GM19043 (cell line): Measurements from ENCODE around the gene MARCKSL1.
"Not testable (repeated sequence)": the region's sequence is repeated elsewhere in the genome, so short reads cannot be mapped to it uniquely, and the experiment has no call there.

ENCODE experiments used
- ATAC-seq: cut with Tn5 transposase; IDR thresholded peaks from one replicate; pipeline ENCODE4 v1.9.1; 2021; ENCODE audit warnings: low read depth; ENCODE audit not compliant: unreplicated experiment

The MARCKSL1 gene

DNA sequence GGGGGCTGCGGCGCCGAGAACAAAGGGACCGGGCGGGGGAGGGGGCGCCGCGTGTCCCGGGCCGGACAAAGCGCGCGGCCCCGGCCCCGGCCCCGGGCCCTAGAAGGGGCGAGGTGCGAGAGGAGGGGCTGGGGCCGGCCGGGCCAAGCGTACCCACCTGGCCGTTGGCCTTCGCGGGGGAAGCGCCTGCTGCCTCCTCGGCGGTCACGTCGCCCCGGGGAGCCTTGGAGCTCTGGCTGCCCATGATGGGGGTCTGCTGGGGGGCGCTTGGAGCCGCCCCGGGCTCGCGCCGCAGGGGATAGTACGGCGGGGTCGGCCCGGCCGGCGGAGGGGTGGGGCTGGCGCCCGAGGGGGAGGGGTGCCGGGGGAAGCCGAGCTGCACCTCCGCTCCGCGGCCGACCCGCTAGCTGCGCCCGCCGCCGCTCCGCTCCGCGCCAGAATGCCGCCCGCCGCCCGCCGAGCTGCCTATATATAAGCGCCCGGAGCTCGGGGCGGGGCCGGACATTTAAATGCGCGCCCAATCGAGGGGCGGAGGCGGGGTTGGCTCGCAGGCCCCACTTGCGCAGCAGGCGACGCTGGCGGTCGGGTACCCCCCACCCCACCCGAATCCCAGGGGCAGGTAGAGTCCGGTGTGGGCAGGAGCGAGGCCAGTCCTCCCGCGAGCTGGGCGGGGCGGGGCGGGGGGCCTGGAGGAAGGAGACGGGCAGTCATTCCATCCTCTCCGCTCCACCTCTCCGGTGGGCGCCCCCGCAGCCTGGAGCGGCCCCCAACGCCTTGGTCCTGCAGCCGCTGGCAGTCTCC, at the start of gene MARCKSL1:
MARCKSL1 (minus strand) TSS at position 444 of the 801 bp plus-strand sequence; CDS start at position 244, 200 bp downstream.
- ATAC-seq, result peak; percentile 38

DNA sequence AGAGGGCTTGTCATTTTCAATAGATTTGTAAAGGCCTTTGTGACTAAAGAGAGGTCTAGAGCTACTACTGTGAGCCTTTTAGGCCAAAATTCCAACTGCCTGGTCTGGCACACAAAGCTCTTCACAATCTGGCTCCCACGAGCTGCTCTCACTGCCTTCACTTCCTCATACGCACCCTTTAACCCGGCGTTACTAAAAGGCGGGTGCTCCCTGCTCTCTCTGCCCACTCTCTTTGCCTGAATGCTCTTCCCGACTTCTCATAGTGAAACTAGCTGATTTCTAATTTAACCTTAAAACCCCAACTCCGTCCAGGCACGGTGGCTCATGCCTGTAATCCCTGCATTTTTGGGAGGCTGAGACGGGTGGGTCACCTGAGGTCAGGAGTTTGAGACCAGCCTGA, 44.0 kb upstream of the MARCKSL1 start:
- ATAC-seq, result no peak

GRCh38 chr1:32377541-32378220, 41.6 kb upstream of the MARCKSL1 start:
- ATAC-seq, result no peak

GRCh38 chr1:32376199-32376598, 40.2 kb upstream of the MARCKSL1 start:
- no peak for ATAC-seq

DNA sequence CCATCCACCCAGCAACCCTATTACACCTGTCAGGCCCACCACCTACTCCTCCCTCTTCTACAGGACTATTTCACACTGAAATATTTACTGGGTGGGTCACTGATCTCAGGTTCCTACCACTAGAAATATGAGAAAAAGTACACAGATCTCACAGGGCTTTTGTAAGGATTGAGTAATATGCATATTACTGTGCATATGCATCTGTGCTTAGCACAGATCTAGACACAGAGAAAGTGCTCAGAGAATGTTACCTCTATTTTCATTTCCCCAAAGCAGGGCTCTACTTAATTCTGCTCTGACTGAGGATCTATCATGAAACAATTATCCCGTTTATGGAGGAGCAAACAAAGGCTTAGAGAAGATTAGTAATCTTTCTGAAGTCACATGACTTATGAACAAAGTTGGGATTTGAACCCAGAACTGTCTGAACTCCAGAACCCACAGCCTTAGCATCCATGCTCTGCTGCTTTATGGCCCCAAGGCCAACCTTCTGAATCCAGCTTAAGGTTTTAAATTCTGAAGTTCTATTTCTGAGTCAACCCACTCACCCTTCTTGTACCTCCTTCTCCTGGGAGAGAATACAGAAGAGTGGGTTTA, 38.1 kb upstream of the MARCKSL1 start:
- ATAC-seq, result no peak

- ATAC-seq, result no peak
These were observed 36.2 kb upstream of the MARCKSL1 start for GRCh38 chr1:32372149-32372756.

DNA sequence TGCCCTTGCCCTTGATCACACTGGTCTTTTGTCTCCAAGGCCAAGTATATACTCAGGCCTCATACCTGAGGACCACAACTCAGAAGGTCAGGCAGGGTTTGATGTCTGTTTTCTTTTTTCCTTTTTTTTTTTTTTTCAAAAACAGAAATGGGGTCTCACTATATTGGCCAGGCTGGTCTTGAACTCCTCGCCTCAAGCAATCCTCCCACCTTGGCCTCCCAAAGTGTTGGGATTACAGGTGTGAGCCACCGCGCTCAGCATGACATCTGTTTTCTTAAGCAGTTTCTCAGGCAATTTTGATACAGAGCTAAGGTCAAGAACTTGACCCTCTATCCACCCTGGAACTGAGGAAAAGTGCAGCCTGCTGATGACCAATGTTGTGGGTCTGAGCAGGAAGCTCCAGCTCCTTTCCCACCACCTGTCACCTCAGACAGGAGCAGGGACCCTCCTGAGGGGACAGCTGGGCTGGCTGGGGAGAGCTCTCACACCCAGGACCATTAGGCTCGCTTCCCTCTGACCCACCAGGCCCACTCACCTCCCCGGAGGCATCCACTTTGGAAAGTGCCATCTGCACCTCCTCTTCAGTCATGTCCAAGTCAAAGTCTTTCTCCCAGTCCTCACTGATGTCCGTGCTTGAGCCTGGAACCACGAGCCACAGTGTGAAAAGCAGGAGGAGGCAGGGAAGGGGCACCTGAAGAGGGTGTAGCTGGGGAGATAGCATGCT, 32.0 kb upstream of the MARCKSL1 start:
- no peak for ATAC-seq

- no peak for ATAC-seq
These were observed 29.4 kb upstream of the MARCKSL1 start for GRCh38 chr1:32365445-32365844.

DNA sequence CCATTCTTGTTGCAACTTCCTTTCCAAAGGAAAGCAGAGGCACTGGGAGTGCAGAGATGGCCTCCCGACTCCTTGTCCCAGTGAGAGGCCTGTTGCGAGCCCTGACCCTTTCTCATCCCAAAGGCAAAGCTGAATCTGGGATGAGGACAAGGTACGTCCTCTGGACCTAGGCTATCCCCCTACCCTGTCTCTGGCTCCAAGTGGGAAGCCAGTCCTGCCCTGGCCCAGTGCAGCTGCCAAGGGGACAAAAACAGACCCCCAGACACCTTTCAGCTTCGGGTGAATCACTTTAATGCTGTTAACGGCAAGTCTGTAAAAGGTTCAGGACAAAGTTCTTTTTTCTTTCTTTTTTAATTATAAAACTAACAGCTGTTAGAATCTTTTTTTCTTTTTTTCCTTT, 28.8 kb upstream of the MARCKSL1 start:
- no peak for ATAC-seq

DNA sequence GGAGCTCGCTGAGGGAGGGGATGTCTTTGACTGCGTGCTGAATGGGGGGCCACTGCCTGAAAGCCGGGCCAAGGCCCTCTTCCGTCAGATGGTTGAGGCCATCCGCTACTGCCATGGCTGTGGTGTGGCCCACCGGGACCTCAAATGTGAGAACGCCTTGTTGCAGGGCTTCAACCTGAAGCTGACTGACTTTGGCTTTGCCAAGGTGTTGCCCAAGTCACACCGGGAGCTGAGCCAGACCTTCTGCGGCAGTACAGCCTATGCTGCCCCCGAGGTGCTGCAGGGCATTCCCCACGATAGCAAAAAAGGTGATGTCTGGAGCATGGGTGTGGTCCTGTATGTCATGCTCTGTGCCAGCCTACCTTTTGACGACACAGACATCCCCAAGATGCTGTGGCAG, 27.7 kb upstream of the MARCKSL1 start:
- ATAC-seq, result no peak

DNA sequence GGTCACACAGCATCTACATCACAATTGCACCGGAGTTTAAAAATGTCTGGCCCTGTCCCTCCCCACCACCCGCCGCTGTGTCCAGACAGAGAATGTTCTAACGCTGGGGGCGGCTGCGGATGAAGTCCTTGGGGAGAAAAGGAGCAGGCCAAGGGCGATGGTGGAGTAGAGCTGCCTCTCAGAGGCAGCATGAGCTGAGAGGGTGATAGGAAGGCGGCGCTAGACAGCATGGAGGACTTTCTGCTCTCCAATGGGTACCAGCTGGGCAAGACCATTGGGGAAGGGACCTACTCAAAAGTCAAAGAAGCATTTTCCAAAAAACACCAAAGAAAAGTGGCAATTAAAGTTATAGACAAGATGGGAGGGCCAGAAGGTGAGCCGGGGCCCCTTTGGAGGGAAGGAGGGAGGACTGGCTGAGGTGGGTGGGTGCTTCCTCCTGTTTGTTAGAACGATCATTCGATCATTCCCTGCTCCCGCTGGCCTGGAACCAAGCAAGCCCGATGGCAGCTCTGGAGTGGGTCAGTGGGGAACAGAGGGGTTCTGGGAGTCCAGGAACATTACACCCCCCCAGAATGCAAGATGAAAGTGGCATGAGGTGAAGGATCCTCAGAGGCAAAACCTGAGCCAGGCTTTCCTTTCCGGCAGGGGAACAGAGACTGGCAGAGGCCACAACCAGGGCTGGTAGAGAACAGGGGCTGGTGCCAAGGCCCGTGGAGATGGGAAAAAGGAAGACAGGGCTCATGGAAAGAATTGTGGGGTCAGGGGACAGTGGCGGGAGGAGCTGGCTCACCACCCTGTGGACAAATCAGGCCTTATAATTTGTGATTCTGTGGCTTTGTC, 26.7 kb upstream of the MARCKSL1 start, which contains the start of the genes FAM229A and TSSK3:
FAM229A (minus strand) TSS at position 12 of the 840 bp plus-strand sequence. CDS start 394 bp downstream, outside the sequence.
TSSK3 (plus strand) TSS at position 66 of the 840 bp plus-strand sequence; CDS start at position 229, 163 bp downstream.
- no peak for ATAC-seq

- ATAC-seq, result no peak
These were observed 25.8 kb upstream of the MARCKSL1 start for GRCh38 chr1:32361674-32362473.

DNA sequence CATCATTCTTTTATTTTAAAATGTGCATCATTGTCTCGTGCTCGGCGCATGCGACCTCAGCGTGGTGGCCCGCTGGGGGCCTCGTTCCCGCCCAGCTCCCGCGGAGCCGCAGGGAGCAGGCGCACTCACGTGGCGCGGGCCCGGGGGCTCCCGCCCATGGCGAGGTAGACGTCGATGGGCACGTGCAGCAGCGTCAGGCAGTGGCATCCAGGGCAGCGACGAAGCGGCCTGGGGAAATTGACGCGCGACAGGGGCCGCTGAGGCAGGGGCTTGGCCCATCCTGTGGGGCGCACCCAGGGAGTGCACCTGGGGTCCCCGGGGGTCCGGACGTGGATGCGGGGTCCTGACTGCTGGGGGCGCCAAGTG, 25.3 kb upstream of the MARCKSL1 start:
- ATAC-seq, result no peak

DNA sequence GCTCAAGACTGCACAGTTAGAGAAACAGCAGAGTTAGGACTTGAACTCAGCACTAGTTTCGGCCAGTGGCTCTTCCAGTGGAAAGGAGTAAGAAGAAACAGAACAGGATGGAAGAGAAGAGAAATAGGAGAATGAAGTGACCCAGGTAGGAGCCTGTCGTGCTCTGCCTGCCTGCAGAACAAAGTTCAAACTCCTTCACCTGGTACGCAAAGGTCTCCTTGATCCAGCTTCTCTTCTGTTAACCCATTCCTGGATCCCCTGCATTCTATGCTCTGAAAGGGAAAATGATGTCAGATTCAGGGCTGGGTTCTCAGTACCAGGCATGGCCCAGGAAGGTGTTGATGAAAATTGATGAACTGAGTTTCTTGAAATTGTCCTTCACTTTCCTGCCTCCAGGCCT, 22.4 kb upstream of the MARCKSL1 start:
- no peak for ATAC-seq

GRCh38 chr1:32357614-32358013, 21.6 kb upstream of the MARCKSL1 start:
- no peak for ATAC-seq

GRCh38 chr1:32356478-32356877, 20.4 kb upstream of the MARCKSL1 start:
- ATAC-seq, result no peak

DNA sequence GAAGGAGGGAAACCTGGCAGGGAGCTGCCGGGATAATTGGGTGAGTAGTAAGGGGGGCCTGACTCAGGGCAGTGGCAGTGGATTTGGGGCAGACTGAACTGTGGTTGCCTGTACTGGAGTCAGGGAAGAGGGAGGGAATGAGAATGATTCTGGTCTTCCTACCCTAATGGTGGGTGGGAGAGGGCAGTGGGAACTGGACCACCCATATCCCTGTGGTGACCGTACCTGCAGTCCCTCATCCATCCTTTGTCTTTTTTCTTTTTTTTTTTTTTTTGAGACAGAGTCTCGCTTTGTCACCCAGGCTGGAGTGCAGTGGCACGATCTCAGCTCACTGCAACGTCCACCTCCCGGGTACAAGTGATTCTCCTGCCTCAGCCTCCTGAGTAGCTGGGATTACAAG, 19.7 kb upstream of the MARCKSL1 start:
- not testable (repeated sequence) for ATAC-seq

GRCh38 chr1:32353886-32354570, 18.0 kb upstream of the MARCKSL1 start:
- ATAC-seq, result no peak
